NCI-H2081 treated with DMSO at 0.1 percent for 48 hours (cell line): ENCODE measurements around the gene DPEP2.
"Not testable (repeated sequence)": the region's sequence is repeated elsewhere in the genome, so short reads cannot be mapped to it uniquely, and the experiment has no call there.

ENCODE experiments used
- DNase-seq: peaks from one replicate; lab custom pipeline; 2025; lab: John Stamatoyannopoulos, UW

The DPEP2 gene

DNA sequence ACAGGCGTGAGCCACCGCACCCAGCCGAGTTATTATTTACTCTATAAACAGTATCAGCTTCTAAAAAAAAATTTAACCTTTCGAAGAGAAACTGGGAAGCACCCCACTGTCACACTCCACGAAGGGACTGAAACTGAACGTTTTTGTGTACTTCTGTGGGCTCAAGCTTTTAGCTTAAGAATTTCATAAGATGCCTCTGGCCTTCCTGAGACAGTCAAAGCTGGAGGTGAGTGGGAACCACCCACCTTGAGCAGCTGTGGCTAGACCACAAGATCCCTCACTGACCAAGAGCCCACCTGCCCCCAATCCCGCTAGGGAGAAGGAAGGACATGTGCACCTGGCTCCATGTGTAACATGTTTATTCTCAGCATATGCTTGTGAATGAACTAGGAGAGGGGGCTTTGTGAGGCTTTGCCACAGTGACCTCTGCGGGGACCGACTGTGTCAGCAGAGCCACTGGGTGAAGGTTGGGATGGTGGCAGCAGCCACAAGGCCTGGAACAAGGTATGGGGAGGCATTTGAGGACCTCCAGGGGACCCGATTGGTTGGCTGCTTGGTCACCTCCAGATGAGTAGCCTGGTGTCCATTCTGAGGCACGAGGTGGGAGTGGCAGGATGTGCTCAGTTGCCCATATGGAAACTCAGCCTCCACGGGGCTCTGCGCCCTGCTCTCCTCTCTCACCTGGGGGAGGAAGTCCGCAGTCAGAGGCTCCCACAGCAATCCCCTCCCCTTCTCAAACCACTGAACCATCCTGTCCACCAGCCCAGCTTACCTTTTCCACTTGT, 23.8 kb downstream of the DPEP2 start:
- no peak for DNase-seq

DNA sequence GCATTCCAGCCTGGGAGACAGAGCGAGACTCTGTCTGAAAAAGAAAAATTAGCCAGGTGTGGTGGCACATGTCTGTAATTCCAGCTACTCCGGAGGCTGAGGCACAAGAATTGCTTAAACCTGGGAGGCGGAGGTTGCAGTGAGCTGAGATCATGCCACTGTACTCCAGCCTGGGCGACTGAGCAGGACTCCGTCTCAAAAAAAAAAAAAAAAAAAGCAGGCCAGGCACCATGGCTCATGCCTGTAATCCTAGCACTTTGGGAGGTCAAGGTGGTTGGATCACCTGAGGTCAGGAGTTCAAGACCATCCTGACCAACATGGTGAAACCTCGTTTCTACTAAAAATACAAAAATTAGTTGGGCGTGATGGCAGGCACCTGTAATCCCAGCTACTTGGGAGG, 27.0 kb downstream of the DPEP2 start:
- not testable (repeated sequence) for DNase-seq

DNA sequence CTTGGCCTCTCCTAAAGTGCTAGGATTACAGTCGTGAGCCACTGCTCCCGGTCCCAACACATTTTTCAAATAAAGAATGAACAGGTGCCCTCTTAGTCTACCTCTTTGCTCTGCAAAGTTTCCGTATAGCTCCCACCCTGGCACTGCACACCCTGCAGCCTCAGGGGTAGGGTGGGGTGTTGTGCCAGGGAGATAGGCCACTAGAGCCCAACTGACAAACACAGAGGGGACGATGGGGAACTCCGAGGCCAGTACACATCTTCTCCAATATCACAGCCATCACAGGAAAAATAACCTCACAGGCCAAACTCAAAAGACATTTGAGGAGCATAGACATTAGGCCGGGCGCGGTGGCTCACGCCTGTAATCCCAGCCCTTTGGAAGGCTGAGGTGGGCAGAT, 28.2 kb downstream of the DPEP2 start:
- no peak for DNase-seq

DNA sequence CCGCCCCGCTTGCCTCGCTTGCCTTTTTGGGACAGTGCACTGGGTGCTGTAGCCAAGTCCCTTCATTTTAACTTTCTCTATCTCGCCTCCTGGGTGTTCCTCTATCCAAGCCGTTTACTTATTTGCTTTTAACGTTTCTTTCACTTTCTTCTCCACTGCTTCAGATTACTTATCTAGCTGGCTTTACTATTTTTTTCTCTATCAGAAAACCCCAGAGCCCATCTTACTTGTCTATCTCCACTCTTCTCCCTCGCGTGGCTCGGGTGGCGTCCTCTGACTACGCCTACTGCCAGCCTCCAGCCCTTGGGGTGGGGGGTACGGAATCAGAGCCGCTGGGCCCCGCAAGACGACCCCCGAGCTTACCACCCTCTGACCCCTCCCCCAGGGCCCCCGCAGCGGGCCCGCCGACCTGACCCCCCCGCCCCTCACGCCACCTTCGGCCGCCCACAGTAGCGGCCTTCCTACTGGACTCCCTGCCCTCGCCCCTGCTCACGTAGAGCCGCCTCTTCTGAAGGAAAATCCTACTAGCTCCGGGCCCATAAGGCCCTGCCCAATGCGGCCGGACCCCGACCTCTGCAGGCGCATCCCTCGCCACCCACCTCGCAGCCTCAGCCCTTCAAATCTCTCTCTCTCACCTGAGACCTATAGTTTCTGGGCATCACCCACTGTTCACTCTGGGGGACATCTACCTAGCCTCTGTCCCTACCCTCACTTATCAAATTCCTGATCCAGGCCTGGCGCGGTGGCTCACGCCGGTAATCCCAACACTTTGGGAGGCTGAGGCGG, 29.8 kb downstream of the DPEP2 start:
- DNase-seq: no peak

DNA sequence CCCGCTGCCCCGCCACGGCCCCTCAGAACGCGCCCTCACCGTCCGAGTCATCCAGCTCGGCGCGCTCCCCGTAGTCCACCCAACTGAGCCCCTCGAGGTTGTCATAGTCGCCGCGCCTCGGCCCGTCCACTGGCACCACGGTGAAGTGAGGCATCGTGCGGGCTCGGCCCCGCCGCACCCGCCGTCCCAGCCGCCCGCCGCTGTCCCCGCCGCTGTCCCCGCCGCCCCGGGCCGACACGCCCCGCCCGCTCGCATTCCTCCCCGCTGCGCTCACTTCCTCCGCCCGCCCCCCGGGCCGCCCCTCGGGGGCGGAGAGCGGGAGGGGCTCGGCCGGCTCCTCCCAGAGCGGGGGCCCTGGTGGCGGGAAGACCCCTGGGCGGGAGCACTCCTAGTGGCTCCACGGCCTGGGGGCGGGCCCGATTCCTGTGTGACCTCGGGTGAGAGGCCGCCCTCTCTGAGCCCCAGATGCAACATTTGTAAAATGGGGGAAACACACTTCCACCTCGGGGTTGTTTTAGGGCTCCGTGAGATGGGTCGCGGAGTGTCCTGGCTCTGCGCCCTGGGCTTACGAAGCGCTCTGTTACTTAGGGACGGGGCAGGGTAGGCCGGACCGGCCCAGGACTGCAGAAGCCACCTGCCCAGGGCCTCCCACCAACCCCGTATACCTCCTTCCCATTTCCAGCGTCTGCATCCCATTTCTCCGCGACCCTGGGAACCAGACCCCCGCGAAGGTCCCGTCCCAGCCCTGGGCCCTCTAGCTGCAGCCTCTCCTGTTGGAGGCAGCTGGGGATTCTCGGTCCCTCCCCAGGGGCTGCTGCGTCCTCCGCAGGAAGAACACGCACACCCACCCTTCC, 30.7 kb downstream of the DPEP2 start, which contains the start of gene SLC12A4:
Gene SLC12A4 (minus strand): TSS at position 238 of the 854 bp plus-strand sequence. CDS start 84 bp downstream, at position 154.
- no peak for DNase-seq

DNA sequence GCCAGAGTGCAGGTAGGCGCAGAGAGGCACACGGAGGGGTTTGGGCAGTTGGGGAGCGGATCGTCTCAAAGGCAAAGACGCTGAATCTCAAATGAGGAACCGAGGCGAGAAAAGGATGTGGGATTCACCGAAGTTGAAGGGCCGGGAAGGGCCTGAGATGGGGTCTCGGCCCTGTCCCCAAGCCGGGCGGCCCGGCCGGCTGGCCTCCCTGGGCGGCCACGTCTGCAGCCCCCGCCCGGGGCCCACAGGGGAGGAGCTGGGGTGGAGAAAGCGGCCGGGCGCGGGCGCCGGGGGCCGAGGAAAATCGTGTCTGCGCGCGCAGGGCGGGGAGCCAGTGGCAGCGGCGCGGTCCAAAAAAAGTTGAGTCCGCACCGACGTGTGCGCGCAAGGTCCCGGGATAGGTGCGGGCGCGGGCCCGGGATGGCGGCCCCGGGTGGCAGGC, 31.3 kb downstream of the DPEP2 start:
- DNase-seq: no peak

DNA sequence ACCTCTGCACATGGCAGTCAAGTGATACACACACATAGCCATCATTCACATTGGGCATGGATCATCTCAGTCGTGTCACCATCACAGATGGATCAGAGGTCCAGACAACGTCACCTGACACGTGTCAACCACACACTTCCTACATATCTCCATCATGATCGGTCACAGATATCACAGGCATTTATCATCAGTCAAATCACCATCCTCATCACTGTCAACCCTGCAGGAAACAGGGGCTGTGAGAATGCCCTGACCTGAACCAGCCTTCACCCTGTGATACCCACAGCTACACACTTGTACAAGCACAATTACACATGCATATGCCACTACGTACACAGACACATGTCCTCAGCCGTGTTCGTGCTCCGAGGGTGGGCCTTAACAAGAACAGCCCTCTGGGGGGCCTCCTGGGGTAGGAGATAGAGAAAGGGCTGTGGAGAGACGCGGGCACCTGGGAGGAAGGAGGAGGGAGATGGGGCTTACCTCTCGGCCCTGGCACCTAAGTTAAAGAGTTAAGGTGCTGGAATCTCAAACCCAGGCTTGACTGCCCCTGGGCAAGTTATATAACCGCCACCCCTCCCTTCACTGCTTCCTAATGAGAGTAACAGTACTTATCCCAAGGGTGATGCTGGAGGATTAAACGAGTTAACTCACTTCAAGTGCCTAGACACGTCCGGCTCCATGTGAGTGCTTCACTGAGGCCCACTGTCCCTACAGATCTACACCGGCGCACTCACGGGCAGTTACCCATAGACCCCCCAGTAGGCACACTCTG, 31.9 kb downstream of the DPEP2 start:
- no peak for DNase-seq

DNA sequence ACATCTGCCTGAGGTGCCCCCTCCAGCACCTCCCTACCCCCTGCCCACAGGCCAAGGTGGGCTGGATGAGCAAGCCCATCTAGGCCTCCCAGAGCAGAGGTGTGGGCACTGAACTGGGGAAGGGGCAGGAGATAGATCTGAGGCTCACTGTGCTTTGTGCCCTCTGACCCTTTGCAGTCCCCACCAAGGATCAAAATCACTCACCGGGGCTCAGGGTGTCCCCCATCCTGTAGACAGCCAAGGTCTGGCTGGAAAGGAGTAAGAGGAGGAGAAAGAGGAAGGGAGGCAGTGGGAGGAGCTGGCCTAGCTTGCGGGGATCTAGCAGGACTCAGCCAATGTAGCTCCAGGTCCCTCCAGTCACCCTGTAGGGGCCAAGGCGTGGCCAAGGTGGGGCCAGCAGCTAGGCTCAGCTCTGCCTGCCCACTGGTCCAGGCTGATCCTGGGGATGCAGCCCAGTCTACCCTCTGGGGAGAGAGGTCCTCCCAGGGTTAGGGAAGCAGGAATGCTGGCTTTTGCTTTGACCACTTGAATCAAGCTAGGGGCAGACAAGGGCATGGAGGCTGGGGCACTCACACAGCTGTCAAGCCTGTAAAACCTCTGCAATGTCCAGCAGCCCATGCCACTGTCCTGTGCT, 32.6 kb downstream of the DPEP2 start:
- no peak for DNase-seq

DNA sequence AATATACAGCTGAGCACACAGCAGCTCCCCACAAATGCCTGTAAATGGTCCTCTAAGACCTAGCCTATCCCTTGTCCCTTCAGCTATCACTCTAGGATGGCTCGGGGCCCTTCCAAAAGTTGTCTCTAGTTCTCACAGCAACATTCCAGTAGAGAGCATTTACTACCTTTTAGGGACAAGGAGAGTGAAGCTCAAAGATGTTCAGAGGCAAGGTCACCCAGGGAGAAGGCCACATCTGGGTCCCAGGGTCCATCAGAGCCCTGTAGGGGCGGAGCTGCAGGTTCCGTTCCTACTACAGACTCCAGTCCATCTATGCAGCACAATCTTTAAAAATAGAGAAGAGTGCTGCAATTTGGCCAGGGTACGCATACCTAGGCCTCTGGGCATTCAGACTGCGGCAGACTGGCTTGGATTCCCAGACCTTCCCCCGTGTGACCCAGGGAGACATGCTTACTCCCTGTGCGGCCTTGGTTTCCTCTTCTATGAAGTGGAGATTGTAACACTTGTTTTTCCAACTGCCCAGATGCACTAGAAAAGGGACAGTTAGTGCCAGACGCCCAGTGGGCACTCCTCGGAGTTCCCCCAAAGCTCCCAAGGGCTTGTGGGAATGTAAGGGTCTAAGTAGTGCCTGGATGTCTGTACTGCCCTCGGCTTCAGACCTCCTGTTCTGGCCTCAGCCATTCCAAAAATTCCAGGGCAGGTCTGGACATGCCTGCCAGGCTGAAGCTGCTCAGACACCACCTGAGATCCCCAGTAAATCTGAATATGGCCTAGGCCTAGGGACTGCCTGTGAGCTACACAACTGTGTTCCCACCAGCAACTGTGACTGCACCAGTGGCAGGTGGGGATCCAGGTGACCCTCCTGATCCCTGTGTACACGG, 33.4 kb downstream of the DPEP2 start:
- no peak for DNase-seq

DNA sequence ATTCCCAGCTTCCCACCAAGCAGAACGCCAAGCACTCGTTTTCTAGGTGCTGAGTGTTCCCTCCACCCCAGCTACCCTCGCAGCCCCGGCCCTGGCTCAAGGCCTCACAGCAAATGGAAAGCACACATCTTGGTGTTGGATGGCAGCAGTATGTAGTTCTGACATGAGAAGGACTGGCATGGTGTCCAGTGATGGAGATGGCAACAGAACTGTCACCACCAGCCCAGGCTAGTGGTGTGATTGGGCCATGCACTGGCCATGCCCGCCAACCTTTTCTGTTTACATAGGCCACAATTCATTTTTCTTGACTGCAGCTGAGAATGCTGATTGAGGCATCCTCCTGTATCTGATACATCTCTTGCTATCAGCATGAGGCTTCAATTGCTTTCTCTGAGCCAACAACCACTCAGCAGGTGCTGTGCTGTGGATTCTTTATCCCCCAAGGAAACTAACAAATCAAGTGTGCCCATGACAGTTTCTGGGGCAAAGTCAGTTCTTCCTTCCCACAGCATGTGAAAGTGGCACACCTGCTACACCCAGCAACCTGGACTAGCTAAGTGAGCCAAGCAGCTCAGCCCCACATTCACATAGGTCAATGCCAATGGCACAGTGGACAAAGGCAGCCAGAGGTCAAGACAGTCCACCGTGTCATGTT, 34.7 kb downstream of the DPEP2 start:
- DNase-seq: no peak

DNA sequence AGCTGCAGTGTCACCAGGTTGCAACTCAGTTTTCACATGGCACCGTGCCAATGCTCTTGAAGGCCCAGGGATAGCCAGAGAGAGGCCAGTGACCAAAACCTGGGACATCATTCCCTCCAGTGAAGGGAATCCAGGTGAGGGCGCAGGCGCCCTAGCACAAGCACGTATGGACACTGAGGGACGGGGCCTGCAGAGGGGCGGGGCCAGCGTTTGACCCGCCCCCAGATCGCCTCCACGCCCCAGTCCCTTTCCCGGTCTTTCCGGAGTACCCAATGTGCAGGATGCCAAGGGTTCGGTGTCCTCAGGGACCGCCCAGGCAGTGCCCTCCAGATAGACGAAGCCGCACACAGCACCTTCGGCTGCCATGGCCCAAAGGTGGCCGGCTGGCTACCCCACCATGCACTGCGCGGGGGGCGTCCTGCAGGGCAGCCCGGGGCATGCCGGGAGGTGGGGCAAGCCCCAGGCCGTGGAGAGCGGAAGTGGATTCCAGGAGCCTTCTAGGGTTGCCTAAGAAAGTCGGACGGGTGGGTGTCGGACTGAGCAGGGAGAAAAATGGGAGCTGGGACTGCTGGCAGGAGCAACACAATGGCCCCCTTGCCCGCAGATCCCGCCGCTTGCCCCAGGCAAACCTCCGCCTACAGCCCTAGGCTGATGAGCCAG, 35.5 kb downstream of the DPEP2 start:
- DNase-seq: no peak

DNA sequence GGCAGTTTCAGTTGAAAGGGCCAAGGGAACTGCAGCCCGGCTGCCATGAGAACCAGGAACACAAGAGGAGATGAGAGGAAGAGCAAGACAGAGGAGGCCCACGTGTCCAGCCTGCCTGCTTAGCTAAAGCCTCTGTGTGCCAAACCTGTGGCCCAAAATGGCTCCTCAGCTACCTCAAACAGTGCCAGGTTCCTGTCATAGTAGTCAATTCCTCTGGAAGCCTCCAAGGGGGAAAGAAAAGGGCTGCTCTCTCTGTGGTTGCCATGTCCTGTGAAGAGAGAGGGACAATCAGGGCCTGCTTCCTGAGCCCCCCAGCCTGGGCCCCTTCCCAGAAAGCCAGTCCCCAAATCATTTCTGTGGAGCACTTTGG, 36.0 kb downstream of the DPEP2 start:
- no peak for DNase-seq

DNA sequence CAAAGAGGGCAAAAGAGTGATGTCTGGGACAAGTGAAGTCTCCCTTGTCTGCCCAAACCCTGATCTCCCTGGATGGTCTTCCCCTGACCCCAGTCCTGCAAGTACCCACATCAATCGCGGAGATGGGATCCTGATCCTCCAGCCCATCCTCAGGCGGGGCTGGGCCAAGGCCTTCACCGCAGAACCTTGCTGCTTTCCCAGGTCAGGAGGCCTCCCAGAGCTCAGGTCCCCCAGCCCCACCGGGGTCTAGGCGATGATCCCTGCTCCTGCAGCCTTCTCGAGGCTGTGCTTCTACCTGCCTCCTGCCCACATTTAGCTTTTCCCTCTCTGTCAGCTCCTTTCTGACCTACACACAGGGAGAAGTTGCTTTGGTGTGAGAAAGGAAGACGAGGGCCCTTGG, 37.1 kb downstream of the DPEP2 start:
- DNase-seq: no peak

DNA sequence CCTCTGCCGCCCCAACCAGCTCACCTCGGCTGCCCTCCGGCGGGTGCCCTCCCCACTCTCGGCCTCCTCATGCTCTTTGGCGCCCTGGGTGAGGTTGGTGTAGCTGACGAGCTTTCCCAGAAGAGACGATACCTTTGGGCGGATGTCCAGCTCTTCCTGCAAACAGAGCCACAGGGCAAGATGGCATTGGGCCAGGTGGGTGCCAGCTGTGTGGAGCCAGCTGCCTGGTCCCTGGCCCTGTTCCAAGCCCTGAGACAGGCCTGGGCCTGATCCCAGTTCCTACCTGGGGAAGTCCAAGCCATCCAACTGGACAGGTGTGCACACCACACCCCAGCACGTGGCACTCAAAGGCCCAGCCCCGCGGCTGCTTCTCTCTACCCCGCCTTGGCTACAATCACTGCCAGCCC, 37.7 kb downstream of the DPEP2 start:
- DNase-seq: peak; percentile 90

DNA sequence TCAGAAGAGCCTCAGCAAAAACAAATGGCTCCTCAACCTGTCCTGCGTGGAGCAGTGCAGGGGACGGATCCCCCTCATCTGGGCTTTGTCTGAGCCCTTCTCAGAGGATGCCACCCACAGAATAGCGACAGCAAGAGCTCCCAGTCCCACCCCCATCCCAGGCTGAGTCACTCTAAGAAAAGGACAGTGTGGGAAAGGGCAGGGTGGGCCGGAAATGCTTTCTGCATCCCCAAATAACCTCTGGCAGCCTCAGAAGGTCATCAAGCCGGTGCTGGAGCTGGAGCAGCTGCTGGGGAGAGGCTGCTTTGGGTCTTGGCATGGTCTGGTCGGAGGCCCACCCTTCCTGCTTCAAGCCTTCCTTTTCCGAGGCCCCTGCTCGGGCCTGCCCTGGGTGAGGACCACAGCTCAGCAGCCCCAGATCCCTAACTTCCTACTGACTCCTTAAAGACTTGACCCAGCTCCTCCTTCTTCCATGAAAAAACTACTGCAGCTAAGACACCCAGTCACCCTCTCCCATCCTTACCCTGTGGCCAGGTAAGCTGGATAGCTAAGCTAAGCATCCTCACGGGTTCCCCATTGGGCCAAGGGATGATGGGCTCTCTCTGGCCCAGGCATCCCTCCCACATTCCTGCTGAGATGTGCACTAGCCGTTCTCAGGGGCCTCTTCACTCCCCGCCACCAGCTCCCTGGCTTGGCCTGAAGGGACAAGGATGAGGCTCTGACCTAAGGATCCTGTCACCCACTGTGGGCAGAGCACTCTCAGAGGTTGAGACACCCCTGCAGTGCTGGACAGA, 39.6 kb downstream of the DPEP2 start:
- no peak for DNase-seq

DNA sequence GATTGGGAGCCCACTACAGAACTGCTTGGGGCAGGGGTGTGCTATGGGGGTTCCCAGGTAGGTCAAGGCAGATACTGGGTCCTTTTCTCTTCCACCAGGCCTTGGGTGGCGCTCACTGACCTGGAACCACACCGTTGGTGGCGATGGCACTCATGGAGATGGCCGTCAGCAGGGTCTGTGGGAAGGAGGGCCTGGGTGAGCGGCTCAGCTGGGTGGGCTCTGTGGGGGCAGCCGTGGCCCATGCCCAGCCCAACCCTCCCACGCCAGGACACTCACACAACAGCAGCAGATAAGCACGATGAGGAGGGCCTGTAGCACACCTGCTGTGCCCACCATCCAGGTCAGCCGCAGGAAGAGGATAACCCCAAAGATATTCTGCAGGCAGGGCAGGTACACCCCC, 41.7 kb downstream of the DPEP2 start:
- no peak for DNase-seq

DNA sequence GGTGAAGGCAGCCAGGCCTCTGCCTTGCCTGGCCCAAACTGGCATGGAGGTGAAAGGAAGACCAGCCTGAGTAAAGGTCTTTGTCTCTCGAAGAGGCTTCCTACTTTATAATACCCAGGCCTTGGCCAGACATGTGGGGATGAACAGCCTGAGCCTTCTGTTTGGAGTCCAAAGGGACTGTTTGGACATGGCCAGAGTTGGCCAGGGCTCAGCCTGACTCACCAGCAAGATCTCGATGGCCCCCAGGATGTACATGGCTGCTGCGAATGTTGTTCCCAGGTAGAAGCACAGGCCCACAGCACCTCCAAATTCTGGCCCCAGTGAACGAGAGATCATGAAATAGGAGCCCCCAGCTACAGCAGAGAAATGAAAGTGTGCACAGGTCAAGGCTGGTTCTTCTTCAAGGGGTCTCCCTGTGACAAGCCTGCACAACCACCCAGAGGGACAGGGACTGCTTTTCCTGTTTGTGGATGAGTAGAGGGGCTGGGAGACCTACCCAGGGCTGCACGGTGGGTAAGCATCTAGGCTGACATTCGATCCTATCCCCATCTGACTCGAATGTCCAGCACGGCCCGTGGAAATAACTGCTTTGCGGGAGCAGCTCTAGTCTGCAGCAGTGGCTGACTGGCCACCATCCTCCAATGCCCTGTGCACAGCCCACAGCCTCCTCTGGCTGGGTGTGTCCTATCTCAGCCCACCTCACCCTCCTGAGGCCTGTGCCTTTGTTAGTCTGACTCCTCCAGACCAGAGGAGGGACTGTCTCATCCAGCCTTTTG, 44.7 kb downstream of the DPEP2 start:
- no peak for DNase-seq
